AML-193 (cell line): ENCODE data around the gene IFT27.
A peak's percentile ranks its signal among the peaks of the same experiment; 100 is the strongest.
"Not testable (repeated sequence)": the region's sequence is repeated elsewhere in the genome, so short reads cannot be mapped to it uniquely, and the experiment has no call there.

Experiments used
- DNase-seq, 2 experiments: peaks; one replicate each; lab custom pipeline; 2025; lab: John Stamatoyannopoulos, UW

IFT27 gene

DNA sequence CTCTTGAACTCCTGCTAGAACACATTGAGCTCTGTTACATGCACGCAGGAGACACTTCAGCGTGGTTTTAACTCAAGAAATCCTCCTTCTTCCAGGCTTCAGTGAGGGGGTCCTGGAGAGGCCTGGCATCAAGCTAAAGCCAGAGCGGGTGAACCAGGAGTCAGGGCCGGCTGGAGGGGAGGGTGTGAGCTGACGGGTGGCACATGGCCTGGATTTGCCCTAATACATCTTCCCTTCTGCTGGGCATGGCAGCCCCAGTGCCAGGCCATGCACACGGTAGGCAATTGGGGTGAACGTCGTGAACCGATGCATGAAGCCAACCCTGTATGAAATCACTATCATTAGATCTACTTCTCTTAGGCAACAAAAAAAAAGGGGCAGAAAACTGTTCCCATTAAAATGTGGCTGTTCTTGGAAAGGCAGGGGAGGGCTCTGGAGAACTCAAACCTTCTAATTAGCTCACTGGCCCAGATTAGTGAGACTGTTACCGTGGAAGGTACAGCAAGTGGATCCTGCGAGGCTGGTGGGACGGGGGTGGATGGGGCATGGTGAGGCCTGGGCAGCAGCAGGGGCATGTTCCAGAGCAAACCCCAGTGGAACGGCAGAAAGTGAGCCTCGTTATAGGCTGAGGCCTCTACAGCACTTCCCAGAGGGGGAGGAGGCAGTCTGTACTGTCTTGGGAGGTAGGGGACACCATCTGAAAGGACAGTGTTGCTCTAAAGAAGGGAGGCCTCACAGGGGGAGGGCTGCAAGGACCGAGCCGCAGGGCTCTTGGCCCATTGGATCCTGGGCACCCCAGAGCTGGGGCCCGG lies 10.6 kb downstream of the IFT27 start:
- no peak for DNase-seq

DNA sequence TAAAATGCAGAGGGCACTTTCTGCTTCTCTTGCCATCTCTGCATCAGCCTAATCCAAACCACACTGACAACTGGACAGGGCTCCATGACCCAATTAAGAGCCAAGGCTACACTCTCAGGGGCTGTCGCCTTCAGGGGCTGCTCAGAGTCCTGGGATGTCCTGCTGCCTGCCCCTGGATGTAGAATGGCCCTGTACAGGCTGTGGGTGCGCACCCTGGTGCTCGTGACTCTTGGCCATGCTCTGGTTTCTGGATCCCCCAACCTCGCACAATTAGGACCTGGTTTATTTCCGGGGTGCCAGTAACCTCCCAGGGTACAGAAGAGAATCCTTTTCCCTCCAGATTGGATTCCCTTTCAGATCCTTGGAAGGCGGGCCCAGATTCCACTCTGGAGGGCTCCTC lies 11.3 kb downstream of the IFT27 start:
- no peak for DNase-seq

DNA sequence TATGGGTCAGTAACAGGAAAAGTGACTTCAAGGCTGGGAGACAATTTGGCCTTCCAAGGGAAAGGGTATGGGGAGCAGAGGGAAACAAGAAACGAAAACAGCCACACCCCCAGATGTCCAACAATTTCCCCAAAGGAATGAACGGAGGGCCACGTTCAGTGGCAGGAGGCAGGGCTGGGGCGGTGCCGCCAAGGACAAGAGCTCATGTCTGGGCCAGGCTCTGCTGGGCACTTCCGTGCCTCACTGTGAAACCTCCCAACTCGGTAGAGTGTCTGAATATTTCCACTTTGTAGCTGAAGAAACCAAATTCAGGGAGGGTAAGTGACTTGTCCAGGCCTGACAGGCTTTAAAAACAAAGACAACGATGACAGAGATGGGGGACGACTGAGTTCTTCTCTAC lies 11.9 kb downstream of the IFT27 start:
- DNase-seq: no peak

DNA sequence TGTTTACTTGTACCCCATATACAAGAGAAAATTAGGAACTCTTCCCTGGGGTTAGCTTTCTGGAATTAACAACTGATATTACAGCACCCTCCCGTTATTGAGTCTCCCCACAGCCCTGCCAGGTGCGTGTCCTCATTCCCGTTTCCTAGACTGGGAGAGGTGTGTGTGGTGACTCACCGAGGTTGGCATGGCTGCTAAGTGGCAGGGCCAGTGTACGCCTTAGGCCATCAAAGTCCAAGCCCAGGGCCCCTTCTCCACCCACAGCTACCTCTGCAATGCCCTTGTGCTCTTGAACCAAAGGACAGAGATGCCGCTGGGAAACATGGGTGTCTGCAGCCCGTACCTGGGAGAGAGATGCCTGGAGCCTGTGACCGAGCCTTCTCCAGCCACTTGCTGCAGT lies 12.3 kb downstream of the IFT27 start:
- DNase-seq: no peak

DNA sequence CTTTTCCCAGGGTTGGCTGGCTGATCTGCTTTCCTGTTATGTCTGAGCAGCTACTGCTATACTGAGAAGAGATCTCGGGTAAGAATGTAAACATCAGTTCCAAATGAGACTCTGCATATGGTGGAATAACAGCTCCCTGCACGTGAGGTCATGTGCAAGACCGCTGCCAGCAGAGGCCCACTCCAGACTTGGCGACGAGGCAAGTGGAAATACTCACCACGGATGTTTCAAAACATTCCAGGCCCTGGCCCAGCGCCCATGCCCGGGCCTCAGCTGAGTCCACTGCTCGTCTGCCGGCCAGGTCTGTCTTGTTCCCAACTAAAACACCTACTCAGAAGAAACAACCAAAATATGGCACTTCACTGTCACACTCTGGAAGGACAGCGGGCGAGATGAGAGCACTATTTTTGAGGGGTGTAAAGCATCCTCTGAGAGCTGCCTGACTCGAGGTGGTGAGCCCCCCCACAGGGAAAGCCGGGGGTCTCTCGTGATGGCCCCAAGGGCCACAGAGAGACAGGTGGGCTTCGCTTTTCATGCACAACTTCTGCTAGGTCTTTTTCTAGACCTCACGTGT lies 13.1 kb downstream of the IFT27 start:
- no peak for DNase-seq

DNA sequence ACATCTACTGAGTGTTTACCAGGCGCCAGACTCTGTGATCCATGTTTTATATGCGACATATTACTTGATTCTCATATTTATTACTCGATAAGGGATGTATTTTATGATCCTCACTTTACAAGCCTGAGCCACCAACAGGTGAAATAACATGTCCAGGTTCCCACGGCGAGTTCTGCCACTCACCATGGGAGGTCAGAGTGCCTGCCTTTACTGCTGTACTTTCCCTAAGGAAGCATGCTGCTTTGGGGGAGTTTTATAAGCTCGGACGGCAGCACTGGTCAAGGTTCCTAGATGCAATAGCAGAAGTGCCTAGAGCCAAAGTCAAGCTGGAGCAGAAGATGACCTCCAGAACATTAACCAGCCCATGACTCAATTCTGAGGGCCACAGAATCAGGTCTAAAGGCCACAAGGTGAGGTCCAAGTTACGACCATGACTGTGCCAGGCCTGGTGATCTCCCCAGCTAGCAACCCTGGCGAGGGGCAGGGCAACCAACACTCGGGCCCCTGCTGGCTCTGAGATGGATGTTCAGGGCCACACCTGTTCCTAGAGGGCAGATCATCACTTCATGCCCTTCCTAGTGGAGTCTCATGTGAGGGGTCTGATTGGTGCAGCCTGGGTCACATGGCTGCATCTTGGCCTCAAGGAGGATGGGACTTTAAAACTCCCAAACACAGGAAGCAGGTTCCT lies 14.2 kb downstream of the IFT27 start:
- DNase-seq: no peak

DNA sequence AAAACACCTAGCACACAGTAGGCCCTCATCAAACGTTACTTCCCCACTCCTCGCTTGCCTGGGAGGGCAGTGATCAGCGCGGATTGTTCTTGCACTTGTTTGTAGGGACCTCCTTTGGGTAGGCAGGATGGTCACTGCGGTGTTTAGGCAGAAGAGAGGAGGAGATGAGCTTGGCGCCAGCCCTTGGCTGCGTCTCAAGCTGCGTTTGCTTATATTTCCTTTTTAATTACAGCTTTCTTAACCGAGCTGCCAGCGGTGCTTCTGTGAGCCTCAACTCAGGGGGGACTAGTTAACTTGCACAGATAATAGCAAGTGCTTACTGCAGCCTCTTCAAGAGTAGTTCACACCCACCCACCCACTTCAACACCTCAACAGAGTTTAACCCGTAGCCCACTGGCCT lies 15.1 kb downstream of the IFT27 start:
- no peak for DNase-seq

DNA sequence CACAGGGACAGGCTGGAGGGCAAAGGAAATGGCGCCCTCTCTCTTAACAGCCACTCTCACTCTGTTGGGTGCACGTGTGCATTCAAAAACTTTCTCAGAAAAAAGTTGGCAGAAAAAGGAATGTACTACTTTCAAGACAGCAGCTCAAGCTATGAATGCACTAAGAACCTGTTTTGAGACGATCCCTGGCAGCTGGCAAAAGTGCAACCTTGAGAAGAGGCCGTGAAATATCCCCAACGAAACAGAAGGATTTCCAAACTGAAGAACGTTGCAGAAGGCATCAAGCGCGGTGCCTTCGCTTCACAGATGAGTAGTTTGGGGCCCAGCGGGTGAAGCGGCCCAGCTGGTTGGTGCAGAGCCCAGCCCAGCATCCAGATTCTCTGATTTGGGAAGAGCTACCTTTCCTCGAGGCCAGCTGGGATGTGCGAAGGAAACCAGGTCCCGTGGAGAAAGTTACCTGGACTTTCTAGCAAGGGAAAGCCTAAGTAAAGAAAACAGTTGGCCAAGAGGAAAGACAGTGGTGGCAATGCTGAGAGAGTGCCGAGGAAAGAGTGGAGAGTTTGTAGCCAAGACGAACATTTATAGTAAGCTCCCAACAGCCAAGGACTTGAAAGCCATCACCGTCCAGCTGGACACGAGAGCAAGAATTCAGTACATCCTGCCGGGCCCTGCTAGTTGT lies 16.3 kb downstream of the IFT27 start:
- no peak for DNase-seq

DNA sequence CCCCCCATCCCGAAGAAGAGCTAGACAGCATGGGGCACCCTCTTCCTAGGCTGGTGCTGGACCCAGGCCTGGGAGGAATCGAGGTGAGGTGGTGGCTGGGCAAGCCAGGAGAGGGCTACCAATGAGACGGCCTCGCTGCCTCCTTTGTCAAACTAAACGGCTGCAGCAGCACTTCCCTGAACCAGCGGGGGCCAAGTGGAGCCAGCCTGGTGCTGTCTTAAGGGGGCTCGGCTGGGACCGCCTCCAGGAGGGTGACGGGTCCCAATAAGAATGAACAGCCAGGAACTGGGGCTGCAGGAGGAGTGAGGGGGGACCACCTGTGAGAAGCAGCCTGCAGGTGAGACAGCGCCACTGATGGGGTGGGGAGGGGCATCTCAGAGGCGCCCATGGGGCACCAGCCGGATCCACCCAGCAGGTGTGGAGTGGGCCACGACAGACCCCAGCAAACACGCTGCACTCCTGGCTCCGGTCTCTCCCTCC lies 17.1 kb downstream of the IFT27 start:
- no peak for DNase-seq

DNA sequence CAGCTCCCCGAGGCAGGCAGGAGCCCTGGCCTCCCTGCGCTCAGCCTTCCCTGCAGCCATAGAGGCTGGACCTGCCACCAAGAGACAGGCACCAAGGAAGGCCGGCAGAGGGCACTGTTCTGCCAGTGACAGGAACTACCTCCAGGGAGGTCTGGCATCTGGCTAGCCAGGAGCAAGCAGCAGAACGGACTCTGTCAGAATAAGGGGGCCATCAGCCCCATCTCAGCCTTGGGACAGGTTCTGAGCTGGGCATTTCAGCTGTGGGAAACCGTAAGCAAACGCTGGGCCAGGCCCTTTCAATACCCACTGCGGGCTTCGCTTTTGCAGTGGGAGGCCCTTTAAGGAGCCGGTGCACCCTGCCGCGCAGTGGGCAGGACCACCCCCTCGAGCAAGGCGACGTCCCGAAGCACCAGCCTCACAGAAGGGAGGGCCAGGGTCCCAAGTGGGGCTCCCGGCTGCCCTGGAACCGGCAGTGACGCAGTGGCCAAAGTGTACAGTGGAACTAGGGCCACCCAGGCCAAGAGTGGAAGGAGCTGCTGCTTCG lies 18.2 kb downstream of the IFT27 start:
- DNase-seq: peak; percentile 58 to 80

DNA sequence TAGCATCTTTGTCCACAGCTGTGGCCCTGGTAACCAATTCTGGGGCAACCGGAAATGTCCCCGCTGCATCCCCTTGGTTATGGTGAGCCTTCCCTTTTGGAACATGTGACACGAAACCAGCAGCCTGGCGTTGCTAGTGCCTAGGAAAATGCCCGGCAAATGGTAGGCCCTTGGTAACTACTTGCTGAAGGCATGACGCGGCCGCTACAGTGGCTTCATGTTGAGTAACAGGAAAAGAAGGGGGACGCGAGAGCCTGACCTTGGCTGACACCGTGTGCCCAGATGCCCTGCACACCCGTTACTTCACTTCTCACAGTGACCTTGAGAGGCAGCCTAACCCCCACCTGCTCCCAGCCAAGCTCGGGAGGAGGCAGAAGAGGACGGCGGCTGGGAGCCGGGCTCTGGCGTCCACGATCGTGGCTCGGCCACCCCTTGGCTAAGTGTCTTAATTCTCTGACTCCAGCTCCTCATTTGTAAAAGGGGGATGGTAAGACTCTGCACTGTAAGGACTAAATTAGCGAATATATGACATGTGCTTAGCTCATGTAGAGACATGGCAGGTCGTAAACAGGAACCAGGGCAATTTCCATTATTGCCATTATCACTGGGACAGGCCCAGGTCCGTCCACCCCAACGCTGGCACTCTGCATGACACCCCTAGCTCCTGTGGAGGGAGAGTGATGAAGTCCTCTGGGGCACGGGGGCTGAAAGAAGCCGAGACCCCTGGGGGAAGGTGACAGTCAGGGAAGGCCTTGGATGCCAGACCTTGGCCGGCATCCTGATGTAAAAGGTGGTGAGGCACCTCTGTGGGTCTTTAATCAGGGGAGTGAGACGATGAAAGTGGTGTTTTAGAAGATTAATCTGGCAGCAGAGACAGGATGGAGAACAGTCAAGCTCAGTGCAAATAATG lies 18.9 kb downstream of the IFT27 start:
- DNase-seq: no peak

DNA sequence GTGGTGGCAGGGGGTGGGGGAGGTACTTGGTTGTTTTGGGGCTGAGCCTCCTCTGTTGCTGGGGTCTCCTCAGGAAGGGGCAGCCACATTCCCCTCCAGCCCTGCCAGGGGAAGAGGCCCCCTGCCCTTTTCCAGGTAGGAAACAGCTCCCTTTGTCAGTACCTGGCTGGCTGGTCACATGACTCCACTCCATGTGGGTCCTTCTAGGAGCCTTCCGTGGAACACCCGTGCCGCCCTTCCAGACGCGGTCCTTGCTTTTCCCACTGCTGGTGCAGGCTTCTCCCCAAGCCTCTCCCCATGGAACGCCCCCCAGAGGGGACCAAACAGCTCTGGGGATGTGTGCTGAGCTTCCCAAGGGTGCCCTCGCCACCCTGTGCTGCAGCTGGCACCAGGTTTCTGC lies 19.9 kb downstream of the IFT27 start:
- DNase-seq: no peak

DNA sequence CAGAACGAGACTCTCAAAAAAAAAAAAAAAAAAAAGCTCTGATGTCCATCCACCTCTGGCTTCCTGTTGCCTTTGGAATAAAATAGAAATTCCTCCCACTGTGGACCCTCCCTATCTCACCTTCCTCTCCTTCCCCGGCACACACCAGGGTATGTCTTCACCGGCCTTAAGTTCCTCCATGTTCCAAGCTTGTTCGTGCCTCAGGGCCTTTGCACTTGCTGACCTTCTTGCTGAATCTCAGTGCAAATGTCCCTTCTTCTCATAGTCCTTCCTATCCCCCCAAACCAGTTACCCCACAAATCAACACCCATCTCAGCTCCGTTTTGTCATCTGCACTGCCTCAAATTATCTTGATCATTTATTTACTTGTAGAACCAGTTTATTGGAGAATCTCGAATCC lies 20.6 kb downstream of the IFT27 start:
- no peak for DNase-seq

DNA sequence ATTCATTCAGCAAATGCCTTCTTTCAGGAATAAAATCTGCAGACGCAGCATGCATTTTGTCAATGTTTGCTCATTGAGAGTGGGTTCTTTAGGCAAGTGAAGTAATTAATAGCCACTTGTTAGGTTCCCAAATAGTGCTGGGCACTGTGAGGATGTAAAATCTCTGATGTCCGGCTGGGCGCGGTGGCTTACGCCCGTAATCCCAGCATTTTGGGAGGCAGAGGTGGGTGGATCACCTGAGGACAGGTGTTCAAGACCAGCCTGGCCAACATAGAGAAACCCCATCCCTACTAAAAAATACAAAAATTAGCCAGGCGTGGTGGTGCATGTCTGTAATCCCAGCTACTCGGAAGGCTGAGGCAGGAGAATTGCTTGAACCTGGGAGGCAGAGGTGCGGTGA lies 21.0 kb downstream of the IFT27 start:
- DNase-seq: not testable (repeated sequence)

DNA sequence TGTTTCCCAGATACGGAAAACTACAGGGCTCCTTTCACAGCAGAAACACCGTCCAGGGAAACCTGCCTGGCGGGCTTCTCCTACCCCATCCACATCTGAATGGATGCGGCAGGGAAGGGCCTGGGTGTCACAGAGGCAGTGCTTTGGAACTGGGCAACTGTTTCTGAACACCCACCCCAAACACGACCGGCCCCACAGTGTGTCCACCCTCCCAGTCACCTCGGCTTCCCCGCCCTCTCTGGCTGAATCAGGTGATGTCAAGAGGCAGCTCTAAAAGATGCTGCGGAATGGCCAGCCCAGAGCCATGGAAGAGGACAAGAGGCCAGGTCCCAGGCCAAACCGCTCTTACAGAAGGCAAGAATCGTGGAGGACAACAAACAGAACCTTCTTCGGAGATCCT lies 22.0 kb downstream of the IFT27 start:
- no peak for DNase-seq

DNA sequence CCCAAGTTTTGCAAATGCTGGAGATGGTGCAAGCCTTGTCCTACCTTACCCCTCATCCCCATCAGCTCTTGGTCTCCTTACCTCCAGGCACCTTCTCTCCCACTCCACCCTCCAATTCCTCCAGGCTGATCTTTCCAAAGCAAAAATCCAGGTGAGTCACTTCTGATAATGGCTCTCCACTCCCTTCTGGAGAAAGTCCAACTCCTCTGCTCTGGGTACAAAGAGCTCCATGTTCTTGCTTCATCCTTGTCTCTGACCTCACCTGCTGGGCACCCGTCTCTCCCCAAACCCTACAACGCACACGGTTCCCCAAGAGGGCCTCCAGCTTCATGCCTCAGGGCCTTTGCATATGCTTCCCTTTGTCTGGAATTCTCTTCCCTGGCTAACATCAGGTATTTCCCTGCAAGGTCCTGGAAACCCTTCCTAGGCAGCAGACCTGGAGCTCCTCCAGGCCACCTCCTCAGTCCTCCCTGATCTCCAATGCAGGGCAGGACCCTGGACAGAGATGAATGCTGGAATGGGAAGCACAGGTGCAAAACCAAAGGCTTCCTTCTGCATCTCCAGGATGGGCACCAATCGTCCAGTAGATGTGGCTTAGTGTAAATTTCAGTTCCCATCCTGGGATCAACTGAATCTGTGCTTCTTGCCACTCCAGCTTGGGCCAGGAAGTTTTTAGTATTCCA lies 22.7 kb downstream of the IFT27 start:
- DNase-seq: no peak

DNA sequence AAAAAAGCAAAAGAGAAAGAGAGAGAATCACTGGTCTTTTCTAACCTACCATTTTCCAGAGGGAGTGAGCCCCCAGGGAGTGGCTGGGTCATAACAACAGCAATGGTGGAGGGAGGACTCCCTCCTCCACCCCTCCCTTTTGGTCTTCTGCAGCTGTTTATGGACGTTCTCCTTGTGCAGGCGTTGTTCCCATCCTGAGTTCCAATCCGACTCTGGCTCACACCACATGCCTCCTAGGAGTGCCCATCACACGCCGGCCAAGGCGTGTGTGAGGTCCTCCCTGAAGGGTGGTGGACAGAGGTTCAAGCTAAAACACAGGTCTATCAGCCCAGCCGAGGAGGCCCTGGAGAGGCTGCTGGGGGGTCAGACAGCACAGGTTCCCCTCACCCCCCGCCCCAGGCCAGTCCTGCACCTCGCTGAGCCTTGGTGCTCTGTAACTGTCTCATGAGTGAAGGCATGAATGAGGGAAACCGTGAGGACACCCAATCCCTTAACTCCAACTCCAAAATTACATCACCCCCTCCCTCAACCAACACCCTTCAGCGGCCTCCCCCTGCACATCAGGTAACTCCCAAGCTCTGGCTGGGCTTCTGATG lies 29.4 kb downstream of the IFT27 start:
- no peak for DNase-seq

DNA sequence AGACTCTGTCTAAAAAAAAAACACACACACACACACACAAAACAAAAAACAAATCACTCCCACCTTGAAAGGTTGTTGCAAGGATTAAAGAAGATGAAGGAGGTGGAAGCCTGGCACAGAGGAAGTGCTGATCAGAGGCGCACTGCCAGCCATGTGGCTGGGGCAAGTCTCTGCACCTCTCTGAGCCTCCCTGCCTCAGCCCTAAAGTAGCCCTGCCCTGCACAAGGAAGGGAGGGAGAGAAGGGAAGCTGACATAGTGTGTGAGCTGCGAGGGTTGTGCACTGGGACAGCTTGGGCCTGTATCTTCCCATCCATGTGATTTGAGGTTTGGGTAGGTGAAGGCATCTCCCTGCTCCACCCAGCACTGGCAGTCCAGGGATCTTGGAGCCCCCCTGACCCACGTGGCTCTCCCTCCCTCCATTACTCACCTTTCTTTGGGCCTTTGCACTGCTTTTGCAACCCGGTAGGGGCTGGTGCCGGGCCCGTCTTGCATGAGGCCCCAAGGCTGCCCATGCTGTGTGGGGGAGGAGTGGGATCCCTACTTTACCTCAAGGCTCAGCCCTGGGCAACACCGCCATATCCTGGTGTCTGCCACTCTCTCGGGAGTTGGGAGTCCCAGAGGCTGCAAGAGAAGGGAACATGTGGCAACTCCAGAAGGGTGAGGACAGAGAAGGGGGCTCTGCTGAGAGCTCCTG lies 30.5 kb downstream of the IFT27 start:
- DNase-seq: no peak

DNA sequence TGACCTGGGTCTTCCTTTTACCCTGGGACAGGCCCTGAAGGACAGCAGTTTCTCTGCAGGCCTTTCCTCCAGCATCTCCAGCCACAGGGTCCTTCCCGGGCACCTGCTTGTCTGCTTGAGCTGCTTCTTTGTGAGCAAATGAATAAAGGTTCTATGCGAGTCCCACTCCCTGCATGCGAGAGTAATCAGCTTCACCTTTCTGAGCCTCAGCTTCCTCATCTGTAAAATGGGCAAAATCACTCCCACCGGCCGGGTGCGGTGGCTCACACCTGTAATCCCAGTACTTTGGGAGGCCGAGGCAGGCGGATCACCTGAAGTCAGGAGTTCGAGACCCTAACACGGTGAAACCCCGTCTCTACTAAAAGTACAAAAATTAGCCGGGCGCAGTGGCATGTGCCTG lies 31.1 kb downstream of the IFT27 start:
- DNase-seq: no peak

DNA sequence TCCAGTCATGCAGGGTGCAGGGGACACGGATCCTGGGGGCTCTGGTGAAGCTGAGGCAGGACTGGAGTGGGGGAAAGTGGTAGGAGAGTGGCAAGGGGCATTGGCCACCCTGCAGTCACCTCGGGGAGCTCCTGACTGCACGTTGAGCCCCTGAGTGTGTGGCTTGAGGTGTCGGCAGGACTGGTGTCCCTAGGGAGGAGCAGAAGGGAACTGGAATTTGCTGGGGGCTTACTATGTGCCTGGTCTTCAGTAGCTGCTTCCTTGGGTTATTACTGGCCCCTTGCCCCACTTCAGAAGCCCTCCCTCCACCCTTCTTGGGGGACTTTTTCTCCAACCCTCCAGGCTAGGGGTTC lies 31.5 kb downstream of the IFT27 start:
- no peak for DNase-seq
